GM18951 (cell line): ENCODE measurements around the gene SLC4A1AP.

Source experiments
- POLR2A ChIP-seq: IDR thresholded peaks from 4 replicates; pipeline ENCODE4 v1.6.1; 2011; ENCODE audit warnings: mild to moderate bottlenecking; ENCODE audit not compliant: insufficient read length, insufficient read depth; ENCODE audit errors: extremely low read depth
- in situ Hi-C: fragments of 300-500 bp; cut with MboI; formaldehyde crosslinking; loops from one replicate; pipeline ENCODE4 v1.12.0; 2022; ENCODE audit warnings: low sequenced_read_pairs, mixed read lengths, inconsistent platforms; ENCODE audit not compliant: unreplicated experiment

The SLC4A1AP gene

GRCh38 chr2:27638037-27638637, 25.6 kb upstream of the SLC4A1AP start:
- in situ Hi-C loops: no loop called here
- TF ChIP-seq POLR2A: no peak

GRCh38 chr2:27638709-27639108, 25.0 kb upstream of the SLC4A1AP start:
- in situ Hi-C loops: no loop called here
- TF ChIP-seq POLR2A: no peak

- in situ Hi-C loops: no loop called here
- no peak for TF ChIP-seq POLR2A
These were observed 22.9 kb upstream of the SLC4A1AP start for GRCh38 chr2:27640722-27641245.

GRCh38 chr2:27645197-27645596, 18.5 kb upstream of the SLC4A1AP start:
- in situ Hi-C loops: no loop called here
- no peak for TF ChIP-seq POLR2A

- no peak for TF ChIP-seq POLR2A
- in situ Hi-C loops: no loop called here
These were observed 16.4 kb upstream of the SLC4A1AP start for GRCh38 chr2:27647289-27647688.

GRCh38 chr2:27647737-27648136, 16.0 kb upstream of the SLC4A1AP start:
- in situ Hi-C loops: no loop called here
- no peak for TF ChIP-seq POLR2A

- in situ Hi-C loops: no loop called here
- TF ChIP-seq POLR2A: no peak
These were observed 12.6 kb upstream of the SLC4A1AP start for GRCh38 chr2:27651056-27651455.

- TF ChIP-seq POLR2A: no peak
- in situ Hi-C loops: no loop called here
These were observed 11.3 kb upstream of the SLC4A1AP start for GRCh38 chr2:27652341-27652740.

GRCh38 chr2:27652790-27653189, 10.9 kb upstream of the SLC4A1AP start:
- in situ Hi-C loops: no loop called here
- no peak for TF ChIP-seq POLR2A

- no peak for TF ChIP-seq POLR2A
- in situ Hi-C loops: no loop called here
These were observed 10.3 kb upstream of the SLC4A1AP start for GRCh38 chr2:27653397-27653796.

GRCh38 chr2:27655155-27655951, 8.3 kb upstream of the SLC4A1AP start:
- in situ Hi-C loops: no loop called here
- TF ChIP-seq POLR2A: no peak

- in situ Hi-C loops: no loop called here
- TF ChIP-seq POLR2A: no peak
These were observed 2.3 kb upstream of the SLC4A1AP start for GRCh38 chr2:27661371-27661770.

- no peak for TF ChIP-seq POLR2A
- in situ Hi-C loops: no loop called here
These were observed 475 bp downstream of the SLC4A1AP start for GRCh38 chr2:27664154-27664574.

- TF ChIP-seq POLR2A: no peak
- in situ Hi-C loops: no loop called here
These were observed 1.1 kb downstream of the SLC4A1AP start for GRCh38 chr2:27664622-27665363.

- TF ChIP-seq POLR2A: no peak
- in situ Hi-C loops: no loop called here
These were observed 3.8 kb downstream of the SLC4A1AP start for GRCh38 chr2:27667446-27667845.
